HG02642 (cell line): ENCODE results near the gene OPRM1.
"Not testable (repeated sequence)": the region's sequence is repeated elsewhere in the genome, so short reads cannot be mapped to it uniquely, and the experiment has no call there.

ENCODE experiments used
- ATAC-seq: cut with Tn5 transposase; IDR thresholded peaks from one replicate; pipeline ENCODE4 v1.9.1; 2021; ENCODE audit warnings: mild to moderate bottlenecking; ENCODE audit not compliant: unreplicated experiment, poor library complexity

OPRM1 gene

DNA sequence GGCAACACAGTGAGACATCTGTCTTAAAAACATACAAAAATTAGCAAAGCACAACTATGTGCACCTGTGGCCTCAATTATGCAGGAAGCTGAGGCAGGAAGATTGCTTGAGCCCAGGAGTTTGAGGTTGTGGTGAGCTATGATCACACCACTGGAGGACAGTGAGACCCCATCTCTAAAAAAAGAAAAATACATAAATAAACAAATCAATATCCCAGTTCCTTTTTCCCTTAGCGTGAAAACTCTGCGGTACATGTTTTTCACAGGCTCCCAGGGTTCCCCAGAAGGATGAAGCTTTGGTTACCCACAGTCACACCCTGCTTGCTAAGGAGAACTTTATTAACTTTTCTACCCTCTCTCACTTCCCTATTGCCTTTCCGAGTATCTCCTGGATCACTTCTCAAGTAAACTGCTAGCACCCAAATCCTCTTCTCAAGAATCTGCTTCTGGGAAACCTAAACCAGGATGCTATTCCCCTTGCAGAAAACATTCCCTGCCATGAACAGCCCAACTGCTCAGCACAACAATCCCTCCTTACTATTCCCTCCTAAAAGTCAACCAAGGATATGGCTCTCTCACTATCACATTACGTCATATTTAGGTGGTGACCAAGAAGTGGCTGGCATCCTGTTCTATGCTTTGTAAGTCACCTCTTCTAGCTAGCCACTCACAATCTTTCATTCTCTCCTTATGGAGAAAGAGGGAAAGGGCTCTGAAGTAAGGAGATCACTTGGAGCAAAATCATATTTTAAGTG, 195.2 kb downstream of the OPRM1 start:
- ATAC-seq = peak; percentile 60

DNA sequence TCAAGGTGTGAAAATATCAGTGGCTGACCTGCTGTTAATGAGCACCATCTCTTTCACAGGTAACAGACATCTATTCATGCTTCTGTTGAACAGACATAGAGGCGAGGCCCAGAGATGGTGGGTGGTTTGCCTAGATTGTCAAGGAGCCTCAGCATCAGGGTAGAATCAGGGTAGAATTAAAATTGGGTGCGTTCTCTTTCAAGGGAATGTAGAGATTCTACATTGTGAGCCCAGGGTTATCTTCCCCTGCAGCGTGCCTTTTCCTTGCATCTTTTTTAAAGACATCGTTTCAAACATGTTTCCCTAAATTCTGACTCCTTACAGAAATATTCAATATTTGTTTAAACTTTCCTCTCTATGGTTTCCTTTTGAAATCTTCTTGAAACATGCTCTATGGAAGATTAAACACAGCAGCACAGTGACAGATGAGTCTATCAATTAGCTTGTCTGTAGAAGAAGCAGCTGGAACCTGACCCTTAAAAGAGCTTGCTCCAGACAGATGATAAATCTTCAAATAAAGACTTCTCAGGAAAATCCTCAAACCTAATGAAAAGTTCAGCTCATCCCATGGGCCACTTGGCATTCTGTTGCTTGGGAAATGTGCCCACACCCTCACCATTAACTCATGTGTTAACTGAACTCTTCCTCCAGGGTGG, 197.7 kb downstream of the OPRM1 start:
- no peak for ATAC-seq

DNA sequence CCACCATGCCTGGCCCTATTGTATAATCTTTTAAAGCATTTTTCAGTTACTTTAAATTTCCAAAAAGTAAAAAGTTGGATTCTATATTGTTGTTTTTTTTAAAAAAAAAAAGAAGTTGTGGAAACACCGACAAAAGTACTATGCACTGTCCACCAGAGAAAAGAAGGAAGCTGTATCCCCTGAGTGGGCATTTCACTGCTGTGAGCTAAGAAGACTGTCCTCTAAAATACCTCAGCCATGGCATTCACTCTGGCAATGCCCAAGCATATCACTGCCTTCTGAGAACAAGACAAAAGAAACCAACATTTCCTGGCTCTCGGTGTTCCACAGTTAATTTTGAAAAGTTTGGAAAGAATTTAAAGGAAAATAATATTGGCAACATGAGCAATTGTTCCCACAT, 199.8 kb downstream of the OPRM1 start:
- ATAC-seq = no peak

DNA sequence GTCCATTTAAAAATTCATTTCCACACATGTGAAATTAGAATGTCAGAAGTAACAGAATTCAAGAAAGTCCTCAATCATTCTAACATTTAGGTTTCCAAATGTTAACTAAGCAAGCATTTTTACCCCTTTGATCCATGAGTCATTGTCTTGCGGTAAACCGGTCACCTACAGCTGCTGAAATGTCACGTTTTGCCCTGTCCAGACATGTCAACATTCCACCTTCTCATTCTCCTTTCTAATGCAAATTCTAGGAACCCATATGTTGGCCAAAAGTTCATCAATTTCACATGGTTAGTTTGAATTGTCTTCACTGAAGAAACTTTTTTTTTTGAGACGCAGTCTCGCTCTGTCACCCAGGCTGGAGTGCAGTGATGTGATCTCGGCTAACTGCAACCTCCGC, 200.4 kb downstream of the OPRM1 start:
- ATAC-seq = no peak

DNA sequence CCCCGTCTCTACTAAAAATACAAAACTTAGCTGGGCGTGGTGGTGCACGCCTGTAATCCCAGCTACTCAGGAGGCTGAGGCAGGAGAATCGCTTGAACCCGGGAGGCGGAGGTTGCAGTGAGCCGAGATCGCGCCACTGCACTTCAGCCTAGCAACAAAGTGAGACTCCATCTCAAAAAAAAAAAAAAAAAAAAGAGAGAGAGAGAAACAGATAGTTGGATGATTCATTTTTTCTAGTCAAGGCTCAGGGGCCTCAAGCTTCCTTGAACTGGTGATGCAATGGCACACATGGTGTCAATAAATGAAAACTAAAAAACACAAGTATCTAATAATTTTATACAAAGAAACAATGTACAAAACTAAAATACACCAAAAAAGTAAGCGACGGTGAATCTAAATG, 202.0 kb downstream of the OPRM1 start:
- ATAC-seq = not testable (repeated sequence)

DNA sequence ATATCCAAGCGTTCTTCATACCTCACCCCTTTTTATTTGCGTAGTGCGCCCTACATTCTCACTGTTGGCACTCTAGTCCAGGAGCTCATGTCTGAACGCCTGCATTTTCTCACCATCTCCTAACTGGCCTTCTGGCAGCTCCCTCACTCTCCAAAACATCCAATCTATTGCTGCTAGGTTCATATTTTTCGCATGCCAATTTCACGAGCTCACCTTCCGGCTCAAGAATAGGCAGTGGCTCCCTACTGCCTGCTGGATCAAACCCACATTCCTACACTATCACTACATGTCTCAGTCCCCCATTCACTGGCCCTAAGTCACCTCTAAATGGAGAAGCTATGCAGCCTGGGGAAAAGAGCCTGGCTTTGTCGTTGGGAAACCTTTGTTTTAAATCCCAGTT, 202.5 kb downstream of the OPRM1 start:
- ATAC-seq = no peak

DNA sequence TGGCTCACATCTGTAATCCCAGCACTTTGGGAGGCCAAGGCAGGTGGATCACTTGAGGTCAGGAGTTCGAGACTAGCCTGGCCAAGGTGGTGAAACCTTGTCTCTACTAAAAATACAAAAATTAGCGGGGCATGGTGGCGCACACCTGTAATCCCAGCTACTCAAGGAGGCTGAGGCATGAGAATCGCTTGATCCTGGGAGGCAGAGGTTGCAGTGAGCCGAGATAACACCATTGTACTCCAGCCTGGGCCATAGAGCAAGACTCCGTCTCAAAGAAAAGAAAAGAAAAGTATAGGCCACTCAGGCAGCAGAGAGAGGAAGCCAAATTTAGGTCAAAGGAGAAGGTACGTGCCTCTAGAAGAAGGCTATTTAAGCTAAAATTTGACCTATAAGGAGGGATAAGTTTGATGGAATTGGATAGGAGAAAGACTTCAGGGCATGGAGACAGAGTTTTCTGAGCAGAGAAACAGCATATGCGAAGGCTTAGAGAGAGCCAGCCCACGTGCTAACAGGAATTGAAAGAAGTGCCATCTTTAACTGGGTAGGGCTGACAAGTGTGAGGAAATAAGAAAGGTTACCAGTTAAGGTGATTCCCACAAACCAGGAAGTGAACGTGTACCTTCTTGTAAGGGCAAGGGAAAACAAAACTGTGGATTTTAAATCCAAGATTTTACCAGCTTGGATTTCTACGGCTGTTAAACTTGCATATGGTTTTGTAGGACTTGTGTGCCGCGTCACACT, 203.7 kb downstream of the OPRM1 start:
- ATAC-seq = no peak

DNA sequence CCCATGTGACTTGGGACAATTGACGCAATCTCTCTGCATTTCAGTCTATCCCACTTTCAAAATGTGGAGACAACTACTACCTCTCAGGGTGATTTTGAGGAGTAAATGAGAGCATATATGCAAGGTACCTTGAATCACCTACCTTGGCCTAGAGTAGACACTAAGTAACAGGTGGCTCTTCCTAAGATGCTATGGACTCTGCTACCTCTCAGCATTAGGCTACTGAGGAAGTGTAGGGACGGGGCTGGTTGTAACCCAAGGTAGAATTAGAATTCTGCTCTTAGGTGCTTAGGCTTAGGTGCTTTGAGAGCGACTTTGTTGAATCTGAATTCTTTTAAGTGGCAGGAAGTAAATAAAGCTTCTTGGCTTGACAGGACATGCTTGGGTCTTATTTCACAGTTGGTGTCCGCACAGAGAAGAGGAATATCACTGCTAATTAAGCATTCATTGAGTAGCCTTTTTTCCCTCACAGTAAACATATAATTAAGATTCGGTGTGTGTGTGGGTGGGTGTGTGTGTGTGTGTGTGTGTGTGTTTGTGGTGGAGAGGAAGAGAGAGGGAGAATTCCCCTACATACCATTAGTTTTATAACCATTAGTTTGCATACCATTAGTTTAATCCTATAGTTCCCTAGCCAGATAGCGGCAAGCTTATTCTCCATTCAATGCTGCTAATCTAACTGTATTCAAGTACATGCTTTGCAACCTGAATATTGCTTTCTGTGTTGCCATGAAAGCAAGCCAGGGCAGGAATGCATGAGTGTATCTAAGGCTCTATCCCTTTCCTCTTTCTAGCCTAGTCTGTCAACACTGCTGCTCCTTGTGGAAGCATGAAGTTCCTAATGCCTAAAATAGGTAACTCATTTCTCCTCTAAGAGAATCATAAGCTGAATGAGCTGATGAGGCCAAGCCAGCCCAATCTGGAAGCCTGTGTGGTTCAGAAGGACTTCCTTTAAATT, 205.0 kb downstream of the OPRM1 start:
- no peak for ATAC-seq

DNA sequence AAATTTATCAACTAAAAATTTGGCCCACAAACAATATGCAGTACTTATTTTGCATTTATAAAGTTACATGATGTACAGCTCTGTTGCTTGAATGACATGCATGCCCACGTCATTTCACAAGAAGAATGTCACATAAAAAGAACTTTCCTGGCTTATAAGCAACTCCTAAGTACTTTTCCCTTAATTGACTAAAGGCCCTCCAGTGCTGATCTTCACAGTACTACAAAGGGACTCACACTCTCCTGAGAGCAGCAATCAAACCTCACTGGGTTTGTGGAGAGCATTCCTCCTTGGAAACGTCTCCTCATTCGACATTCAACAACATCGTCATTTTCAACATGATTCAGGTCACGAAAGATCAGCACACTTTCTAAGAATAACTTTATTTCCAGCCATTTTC, 206.5 kb downstream of the OPRM1 start:
- no peak for ATAC-seq

DNA sequence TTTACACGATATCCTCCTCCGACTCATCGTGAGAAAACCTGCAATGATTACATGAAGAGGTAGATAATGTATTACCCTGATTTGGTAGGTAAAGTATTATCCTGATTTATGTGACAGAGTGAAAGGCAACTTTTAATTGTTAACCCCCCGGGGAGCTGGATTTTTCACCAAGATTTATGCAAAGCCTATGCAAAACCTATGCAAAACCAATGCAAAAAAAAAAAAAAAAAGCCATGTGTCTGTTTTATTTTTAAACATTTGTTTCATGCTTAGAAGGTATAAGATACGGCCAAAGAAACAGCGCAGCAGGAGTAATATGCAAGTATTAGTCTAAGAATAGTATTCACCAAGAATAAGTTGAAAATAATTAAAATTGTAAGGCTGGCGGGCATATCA, 207.7 kb downstream of the OPRM1 start:
- no peak for ATAC-seq

DNA sequence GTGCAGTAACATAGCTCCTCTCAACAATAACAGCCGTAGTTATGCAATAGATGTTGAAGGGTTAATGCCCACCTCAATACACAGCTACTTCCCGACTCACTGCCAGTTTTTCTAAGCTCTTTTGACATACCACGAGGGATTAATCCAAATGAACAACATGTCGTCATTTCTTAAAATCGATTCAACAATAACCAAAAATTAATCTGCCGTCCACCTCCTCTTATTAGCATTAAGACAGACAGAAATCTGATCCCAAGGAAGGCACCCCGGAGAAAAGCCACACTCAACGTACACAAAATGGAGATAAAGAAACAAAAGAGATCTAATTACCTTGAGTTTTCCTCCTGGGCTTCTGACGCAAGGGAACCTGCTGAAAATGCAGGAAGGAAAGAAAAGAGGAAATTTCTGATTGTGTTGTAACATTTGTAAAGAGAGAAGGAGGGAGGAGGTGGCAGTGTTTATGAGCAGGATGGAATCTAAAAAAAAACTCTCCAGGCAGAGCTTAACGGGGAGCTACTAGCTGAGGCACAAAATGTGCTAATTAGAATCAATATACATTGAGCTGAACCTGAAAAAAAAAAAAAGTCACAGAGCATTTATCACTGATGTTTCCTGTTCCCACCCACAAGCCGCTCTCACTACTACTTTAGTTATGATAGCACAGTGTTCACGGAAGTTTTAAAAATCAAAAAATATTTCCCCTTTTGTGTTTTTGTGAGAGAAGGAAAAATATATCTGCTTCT, 208.2 kb downstream of the OPRM1 start:
- ATAC-seq = peak; percentile 36

DNA sequence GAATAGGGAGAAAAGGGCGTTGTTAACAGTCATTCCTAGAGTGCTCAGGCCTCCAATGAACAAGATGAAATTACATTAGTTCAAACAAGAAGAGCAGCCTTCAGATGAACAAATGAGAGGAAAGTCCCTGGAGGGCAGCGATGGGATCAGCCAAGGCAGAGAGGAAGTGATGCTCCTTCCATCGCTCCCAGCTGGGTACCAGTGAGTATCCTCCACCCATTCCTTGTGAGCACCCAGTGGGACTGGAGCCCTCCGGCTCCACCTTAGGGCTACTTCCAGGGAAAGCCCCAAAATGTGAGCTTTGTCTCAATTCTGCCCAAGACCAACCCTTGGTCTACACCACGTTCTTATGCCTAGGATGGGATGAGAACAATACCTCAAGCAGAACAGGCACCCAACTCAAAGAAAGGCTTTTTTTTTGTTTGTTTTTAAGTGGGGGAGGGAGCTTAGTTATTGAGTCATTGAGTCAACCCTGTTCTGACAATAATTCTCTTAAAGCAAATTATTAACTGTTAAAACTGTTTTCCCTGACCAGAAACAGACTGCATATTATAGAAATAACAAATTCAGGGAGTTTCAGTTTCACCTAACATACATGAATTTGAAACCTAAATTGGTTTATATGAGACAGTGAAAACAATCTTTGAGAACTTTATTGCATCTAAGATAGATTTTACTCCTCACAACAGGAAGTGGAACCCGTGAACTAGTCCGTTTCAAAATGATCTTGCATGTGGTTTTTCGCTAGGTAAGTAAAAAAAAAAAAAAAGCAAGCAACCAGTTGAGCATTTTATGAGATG, 210.7 kb downstream of the OPRM1 start:
- ATAC-seq = peak; percentile 70

DNA sequence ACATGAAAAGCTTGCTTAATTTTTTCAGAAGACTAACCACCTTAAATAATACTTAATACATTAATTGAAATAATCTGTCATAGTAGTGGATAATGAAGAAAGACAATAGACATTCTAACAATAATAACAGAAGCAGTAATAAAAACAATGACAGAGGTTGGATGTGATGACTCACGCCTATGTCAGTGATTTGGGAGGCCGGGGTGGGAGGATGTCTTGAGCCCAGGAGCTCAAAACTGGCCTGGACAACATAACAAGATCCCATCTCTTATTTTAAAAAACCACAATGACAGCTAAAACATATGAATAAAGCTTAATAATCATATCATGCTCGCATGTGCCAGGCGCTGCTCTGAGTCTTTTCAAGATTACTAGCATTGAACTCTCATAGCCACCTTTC, 212.1 kb downstream of the OPRM1 start:
- no peak for ATAC-seq

DNA sequence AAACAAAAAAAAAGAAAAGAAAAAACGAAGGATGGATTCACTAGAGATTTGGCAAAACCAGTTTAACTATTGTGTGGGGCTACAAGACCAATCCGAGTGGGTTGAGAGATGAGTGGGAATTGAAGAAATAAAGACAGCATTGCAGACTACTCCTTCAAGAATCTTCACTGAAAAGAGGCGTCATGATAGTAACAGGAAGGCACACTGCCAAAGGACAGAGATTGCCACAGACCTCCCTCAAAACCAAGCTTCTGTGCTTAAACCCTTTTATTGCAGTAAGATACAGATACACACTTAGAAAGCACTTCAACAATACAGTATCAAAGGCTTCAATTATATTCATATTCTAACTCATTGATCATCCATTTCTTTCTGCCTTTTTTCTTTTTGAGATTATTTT, 213.6 kb downstream of the OPRM1 start:
- no peak for ATAC-seq

DNA sequence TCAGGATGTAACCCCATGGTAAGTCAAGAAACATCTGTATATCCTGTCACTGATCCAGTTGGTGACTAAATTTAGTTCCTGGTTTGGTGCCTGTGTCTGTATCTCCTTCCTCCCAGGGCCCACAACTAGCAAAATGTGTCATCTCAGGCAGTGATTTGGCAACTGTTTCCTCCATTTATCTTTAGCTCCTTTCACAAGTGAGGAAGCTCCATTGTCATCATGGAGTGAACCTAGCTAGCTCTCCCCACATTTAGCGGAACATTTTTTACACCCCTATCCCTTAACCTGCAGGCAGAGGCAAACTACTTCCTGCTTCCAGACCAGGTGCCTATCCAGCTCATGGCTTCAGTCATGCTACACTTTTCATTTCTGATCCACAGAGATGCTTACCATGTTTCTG, 218.0 kb downstream of the OPRM1 start:
- ATAC-seq = no peak

DNA sequence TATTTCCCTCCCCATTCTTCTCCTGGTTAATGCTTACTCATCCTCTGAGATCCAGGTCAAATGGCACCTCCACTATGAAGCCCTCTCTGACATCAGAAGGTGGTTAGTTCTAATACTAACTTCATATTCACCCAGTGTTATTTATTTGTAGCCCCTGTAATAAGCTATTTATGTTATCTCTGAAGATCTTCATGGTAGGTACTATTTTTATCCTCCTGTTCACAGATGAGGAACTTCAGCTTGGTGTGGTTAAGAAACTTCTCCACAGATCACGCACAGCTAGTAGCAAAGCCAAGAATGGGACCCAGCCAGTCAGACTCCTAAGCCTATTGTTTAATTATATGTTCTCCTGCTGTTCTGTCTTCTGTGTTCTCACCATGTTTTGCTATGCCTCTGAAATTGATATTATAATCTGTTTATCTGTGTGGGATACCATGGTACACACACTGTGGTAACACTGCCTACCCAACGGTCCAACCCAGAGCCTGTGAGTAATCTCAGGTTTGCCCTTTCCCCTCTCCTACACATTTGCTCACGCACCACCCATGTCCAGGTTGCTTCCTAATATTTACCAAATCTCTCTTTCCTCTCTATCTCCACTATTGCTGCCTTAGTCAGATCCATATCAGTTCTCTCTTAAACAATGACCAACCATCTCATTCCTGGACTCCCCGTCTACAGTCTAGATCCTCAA, 219.2 kb downstream of the OPRM1 start:
- peak; percentile 85 for ATAC-seq

DNA sequence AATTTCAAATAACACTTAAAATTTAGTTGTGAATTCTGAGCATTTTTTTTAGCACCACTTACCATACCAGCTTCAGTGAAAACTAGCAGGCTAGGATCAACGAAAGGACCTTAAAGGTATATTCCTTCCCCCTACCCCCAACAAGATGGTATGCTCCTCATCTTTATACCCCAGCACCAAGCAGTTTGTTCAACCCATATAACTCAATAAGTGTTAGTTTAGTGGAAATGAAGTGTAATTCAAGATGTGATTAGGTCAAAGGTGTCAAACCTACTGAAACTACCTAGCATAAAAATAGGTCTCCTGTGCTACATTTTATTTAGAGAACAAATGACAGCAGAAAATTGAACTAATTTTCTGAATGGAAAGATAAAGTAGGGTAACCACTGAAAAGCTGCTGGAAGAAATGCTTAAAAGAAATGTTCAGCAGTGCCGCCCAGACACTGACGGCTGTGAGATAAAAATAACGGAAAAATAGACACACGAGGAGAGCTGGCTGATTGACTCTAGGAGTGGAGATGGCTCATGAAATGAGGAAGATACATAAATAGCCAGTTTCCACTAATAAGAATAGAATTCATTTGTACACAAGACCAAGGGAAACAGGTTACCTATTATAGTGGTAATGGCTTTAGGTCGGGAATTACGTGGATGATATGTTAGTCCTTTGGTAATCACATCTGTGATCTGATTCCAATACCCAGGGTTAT, 222.8 kb downstream of the OPRM1 start:
- ATAC-seq = peak; percentile 31
